Stimulated activated CD8-positive, alpha-beta memory T cell treated with anti-CD3 and anti-CD28 coated beads, Interleukin-7, amount 100 ng/mL, for 4 hours (primary cell): ENCODE data around the gene RPTN.

Experiments used
- DNase-seq, 2 donors: peaks; one replicate each; pipeline ENCODE4 v3.0.0-alpha.2; 2020; ENCODE audit warnings: low read depth in 2 of 2

Gene RPTN, protein sequence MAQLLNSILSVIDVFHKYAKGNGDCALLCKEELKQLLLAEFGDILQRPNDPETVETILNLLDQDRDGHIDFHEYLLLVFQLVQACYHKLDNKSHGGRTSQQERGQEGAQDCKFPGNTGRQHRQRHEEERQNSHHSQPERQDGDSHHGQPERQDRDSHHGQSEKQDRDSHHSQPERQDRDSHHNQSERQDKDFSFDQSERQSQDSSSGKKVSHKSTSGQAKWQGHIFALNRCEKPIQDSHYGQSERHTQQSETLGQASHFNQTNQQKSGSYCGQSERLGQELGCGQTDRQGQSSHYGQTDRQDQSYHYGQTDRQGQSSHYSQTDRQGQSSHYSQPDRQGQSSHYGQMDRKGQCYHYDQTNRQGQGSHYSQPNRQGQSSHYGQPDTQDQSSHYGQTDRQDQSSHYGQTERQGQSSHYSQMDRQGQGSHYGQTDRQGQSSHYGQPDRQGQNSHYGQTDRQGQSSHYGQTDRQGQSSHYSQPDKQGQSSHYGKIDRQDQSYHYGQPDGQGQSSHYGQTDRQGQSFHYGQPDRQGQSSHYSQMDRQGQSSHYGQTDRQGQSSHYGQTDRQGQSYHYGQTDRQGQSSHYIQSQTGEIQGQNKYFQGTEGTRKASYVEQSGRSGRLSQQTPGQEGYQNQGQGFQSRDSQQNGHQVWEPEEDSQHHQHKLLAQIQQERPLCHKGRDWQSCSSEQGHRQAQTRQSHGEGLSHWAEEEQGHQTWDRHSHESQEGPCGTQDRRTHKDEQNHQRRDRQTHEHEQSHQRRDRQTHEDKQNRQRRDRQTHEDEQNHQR

GRCh38 chr1:152159144-152159543 is at the start of gene RPTN:
TSS of gene RPTN (minus strand) at chr1:152159228. CDS start at chr1:152157889, 1,339 bp downstream.
- DNase-seq, result no peak

- no peak for DNase-seq
These were observed 40.0 kb upstream of the RPTN start for GRCh38 chr1:152198982-152199381.

- no peak for DNase-seq
These were observed 38.4 kb upstream of the RPTN start for GRCh38 chr1:152197361-152197941.

DNA sequence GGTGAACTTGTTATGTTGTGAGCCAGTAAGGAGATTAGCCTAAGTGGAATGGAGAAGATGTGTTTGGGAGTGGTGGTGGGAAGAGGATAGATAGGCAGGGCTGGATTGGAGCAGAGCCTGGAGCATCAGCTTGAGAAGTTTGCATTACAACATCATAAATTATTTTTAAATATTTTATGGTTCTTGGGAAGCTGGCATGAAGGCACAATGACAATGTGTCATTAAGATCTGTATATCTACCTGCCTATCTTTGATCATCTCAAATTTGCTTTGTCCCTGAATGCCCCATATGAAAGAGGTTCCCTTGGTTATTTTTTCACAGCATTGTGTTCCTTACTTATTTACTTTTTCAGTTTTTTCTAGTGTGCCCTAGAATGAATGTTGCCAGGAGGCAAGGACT is 32.7 kb upstream of the RPTN start:
- no peak for DNase-seq

DNA sequence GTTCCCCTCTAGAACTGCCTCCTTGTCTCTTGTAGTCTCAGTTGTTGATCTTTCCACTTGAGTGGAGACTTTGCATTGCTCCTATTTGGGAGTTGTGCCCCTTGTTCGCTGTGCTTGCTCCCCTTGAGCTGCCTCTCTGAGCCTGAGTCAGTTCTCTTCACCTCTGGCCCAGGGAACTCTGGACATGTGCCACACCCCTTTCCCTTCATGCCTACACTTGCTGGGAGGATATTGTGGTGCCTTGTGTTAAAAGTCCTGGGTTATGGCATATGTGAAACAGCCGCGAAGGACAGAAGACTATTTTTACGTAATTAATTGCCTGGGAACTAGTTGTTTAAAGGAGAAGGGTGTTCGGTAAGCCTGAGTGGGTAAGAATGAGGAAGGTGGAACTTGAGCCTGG is 32.2 kb upstream of the RPTN start:
- DNase-seq, result no peak

DNA sequence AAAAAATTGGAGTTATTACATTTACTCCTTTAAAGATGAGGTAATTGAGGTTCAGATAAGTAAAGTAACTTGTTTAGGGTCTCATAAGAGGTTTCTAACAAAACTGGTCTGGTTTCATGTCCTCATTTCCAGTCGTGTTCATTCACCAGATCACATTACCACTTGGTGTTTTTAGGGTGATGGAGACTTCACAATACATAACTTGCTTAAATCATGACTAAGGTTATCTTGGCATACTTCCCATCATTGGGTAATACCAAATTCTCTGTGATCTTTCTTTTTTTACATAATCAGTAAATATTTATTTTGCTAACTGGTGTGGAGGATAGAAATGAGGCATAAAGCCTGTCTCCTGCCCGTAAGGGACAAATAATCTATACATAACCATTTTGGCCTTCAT is 31.6 kb upstream of the RPTN start:
- DNase-seq, result no peak

- DNase-seq, result peak; percentile 50 to 59
These were observed 30.8 kb upstream of the RPTN start for GRCh38 chr1:152189657-152190442.

- DNase-seq, result peak; percentile 58 to 68
These were observed 29.9 kb upstream of the RPTN start for GRCh38 chr1:152188673-152189591.

GRCh38 chr1:152186556-152187285 is 27.7 kb upstream of the RPTN start:
- DNase-seq, result no peak

- DNase-seq, result peak; percentile 1 to 15
These were observed 26.7 kb upstream of the RPTN start for GRCh38 chr1:152185544-152186391.

DNA sequence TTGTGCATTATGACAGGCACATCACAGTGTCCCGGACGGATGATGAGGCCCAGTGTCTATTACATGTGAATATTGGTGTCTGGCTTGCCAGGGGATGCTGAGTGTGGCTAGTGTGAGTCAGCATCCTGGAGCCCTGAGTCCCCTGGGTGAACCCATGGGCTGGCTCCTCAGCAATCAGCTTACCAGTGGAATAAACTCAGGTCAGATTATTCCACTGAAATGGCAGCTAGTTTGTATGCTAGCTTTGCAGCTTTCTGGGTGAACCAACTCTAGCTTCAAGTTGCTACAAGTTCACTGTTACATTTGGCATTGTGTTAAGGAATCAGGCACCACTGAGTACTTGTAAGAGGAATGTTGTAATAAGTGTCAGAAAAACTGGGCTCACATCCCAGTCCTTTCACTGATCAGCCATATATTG is 23.9 kb upstream of the RPTN start:
- no peak for DNase-seq

GRCh38 chr1:152182431-152182830 is 23.4 kb upstream of the RPTN start:
- no peak for DNase-seq

GRCh38 chr1:152179566-152179965 is 20.5 kb upstream of the RPTN start:
- DNase-seq, result no peak

DNA sequence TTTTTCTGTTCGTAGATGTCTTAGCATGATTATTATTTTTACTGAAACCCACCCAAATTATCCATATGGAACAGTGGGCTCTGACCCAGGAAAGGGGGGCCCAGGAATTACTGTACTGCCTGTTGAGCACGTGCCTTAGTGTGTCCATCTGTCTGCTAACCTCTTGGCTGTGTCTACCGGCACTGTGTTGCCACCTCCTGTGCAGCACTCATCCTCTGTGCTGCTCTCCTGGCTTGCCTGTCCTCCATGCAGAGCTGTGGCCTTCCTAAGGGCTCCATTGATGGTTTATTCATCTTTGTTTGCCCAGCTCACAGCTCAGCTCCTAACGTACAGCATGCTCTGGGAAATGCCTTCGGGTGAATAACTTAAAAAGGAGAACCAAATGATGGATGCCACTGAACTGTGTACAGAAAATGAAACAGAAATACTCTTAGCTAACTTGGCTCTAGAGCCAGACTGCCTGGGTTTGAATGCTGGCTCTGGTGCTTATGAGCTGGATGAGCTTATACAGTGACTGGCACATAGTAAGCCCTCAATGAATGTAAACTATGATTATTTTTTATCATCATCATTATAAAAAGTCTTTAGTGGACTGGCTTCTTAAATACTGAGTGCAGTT is 11.4 kb upstream of the RPTN start:
- no peak for DNase-seq

DNA sequence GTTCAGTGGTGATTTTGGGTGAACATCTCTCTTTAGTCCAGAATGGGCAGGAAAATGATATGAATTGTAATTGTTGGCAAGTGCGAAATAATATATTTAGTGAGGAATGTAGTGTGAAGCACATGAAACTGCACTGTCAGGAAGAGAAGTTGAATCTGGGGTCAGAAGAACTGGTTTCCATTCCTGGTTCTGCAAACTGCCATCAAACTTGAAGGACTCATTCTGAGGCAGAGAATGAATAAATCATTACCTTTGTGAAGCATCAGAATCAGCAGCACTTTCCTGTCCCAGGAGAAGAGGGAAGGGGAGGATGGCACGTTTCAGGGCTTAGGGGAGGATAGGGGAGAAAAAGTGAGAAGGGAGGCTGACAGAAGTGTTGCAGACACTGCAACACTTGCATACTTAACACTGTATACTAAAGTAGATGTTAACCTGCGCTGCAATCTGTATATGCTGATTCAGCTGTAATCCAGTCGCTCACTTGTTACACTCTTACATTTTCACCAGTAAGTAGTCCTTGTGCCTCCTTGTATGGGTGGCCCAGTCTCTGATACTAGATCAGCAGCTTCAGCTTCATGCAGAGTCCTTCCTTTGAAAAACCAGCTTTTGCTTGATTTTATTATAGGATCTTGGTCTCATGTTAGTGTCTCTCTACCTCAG is 10.5 kb upstream of the RPTN start:
- DNase-seq, result no peak

- no peak for DNase-seq
These were observed 9.5 kb upstream of the RPTN start for GRCh38 chr1:152168535-152168868.

DNA sequence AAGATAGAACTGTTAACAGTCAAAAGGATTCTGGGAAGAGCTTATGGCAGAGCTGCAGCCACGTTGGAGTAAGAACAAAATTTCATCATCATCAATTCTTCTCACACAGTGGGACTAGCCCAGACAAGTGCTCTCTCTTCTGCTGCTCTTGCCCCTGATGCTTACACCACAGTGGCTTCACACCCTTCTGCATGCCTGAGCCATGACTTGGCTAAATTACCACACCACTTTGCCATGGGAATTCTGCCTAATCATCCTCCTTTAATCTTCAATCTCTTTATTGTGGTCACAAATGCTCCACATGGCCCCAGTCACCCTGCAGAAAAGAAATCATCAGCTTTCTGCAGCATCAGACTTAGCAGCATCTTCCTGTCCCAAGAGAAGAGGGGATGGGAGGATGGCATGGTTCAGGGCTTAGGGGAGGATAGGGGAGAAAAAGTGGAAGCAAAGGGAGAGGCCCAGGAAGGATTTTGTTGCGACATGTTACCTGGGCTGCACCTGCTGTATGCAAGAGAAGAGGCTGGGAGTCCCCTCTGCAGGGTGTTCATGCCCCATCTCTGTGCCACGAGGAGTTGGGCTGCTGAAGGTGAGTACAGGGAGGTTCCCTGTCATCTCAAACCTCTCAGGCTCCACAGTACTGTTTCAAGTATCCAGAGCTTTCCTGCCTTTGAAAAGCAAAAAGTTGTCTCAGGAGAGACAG is 9.0 kb upstream of the RPTN start:
- DNase-seq, result no peak

DNA sequence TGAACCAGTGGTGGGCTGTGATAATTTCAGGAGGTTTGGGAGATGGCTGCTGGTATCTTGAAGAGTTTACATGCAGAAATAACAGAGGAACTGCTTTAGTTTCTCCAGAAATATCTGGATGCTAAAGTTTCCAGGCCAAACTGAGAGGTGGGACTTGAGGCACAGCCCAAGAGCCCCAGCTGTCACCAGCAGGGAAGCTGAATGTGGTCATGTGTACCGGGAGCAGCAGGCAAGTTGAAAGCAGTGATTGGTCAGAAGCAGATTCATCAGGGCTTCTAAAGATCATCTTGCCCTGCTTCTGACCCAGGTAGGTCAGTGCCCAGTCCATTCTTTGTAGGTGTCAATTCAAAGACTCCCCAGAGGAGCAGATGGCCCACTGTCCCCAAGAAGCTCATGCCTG is 7.9 kb upstream of the RPTN start:
- no peak for DNase-seq
